Erythroblast (primary cell): Measurements from ENCODE around the gene MINDY3.

Experiments used
- GATA1 ChIP-seq: IDR thresholded peaks from 2 replicates; pipeline ENCODE4 v1.6.1; 2011; ENCODE audit warnings: low read depth, mild to moderate bottlenecking, control low read depth, low read length, moderate library complexity
- POLR2A ChIP-seq: IDR thresholded peaks from 2 replicates; pipeline ENCODE4 v1.6.1; 2011; ENCODE audit warnings: mild to moderate bottlenecking, low read length

GRCh38 chr10:15829495-15829894, 30.8 kb downstream of the MINDY3 start:
- TF ChIP-seq POLR2A = no peak
- TF ChIP-seq GATA1 = no peak
